ENCODE results near the gene YIPF7. TPM values are rescaled to one million over a fixed set of nuclear protein-coding genes. Genes with fewer than 3 reads are reported as not detected.

YIPF7 gene
- total and polyA plus RNA-seq, 9 of the 15 experiments (the other 6 are each of a cell fraction or from before 2014, with no cell fraction given) = 0.14 TPM; not detected in 8

GRCh38 chr4:44632089-44632488 lies 19.3 kb downstream of the YIPF7 start:
- Histone ChIP-seq H4K20me1 (replicated peaks; ENCODE audit: control insufficient read depth, insufficient read depth, low read length) (no peaks in the 10 kb centered on the region), H3K36me3 (ENCODE audit: control insufficient read depth, insufficient read depth, low read length) (no peaks in the 10 kb centered on the region), H3K4me2 (ENCODE audit: insufficient read depth, low read length) (no peak overlapping the region), H2AFZ (ENCODE audit: low read depth, low read length) (no peak overlapping the region), H3K79me2 (ENCODE audit: control insufficient read depth, insufficient read depth, low read length) (no peaks in the 10 kb centered on the region), H3K9me3 (replicated peaks; ENCODE audit: control insufficient read depth, insufficient read depth, low read depth, low read length) (no peaks in the 10 kb centered on the region), H3K9me1 (ENCODE audit: control insufficient read depth, insufficient read depth, low read length) (no peaks in the 10 kb centered on the region), H3K4me3 (no peak overlapping the region), H3K4me1 (replicated peaks in 1 of 2; ENCODE audit: control insufficient read depth in 2 of 2, insufficient read depth in 2 of 2, low read length in 2 of 2) (no peaks in the 10 kb centered on the region), H3K27me3 (ENCODE audit: control insufficient read depth in 2 of 2, insufficient read depth in 2 of 2, low read length in 2 of 2) (no peaks in the 10 kb centered on the region), H3K9ac (ENCODE audit: insufficient read depth in 1 of 2, low read depth in 2 of 2, low read length in 2 of 2) (no peak overlapping the region), H3K27ac (ENCODE audit: extremely low read depth, low read depth, low read length) (no peak overlapping the region)
- intact Hi-C loops (cut with micrococcal nuclease) = no loop called here
- DNase-seq (ENCODE audit: extremely low read depth in 1 of 4, low spot score in 3 of 4) = no peak
- ChIA-PET POLR2A (no interaction called here), CTCF (ENCODE audit: low intra/inter-chr PET ratio) (no interaction called here)
- 8% methylated on average over 4 of the region's 4 CpGs for WGBS (ENCODE audit: insufficient coverage, low coverage, missing lambda C conversion rate)
- BruUV-seq (replicated peaks) = no TSS peak
- ATAC-seq = no peak
- in situ Hi-C loops (cut with MboI) = no loop called here
- no peak for FAIRE-seq
- TF ChIP-seq E4F1 (CRISPR knock-in tag; IDR thresholded peaks at IDR 0.05; ENCODE audit: borderline replicate concordance) (no peak), GABPA (tag; conservative IDR thresholded peaks at IDR 0.05; ENCODE audit: low read depth) (no peak), ZNF830 (CRISPR knock-in tag; IDR thresholded peaks at IDR 0.05) (no peak), ZC3H11A (IDR thresholded peaks at IDR 0.05; ENCODE audit: low read depth, low read length) (no peak), CHD2 (IDR thresholded peaks at IDR 0.05; ENCODE audit: low read depth, low read length) (no peak), ZNF77 (CRISPR knock-in tag; IDR thresholded peaks at IDR 0.05) (no peak), FOXP1 (CRISPR knock-in tag; IDR thresholded peaks at IDR 0.05) (no peak), THRAP3 (IDR thresholded peaks at IDR 0.05; ENCODE audit: borderline replicate concordance) (no peak), ZBTB33 (CRISPR knock-in tag; IDR thresholded peaks at IDR 0.05) (no peak), ZNF318 (IDR thresholded peaks at IDR 0.05; ENCODE audit: borderline replicate concordance in 1 of 2, low read depth in 1 of 2) (no peak)
